GM10266 (cell line): ENCODE data around the gene PTPN23.
"Not testable (repeated sequence)": the region's sequence is repeated elsewhere in the genome, so short reads cannot be mapped to it uniquely, and the experiment has no call there.

Experiments used
- DNase-seq: peaks from one replicate; pipeline ENCODE4 v3.0.0; 2012; ENCODE audit errors: extremely low spot score
- CTCF ChIP-seq: IDR thresholded peaks from 2 replicates; pipeline ENCODE4 v1.5.1; 2012; ENCODE audit warnings: mild to moderate bottlenecking, low read depth; ENCODE audit not compliant: control insufficient read depth, insufficient read depth; ENCODE audit errors: missing control alignments

PTPN23 gene

GRCh38 chr3:47359323-47359722, 21.5 kb upstream of the PTPN23 start:
- no peak for DNase-seq
- TF ChIP-seq CTCF: no peak

GRCh38 chr3:47360110-47360517, 20.7 kb upstream of the PTPN23 start:
- not testable (repeated sequence) for DNase-seq

- no peak for TF ChIP-seq CTCF
- no peak for DNase-seq
Observed at GRCh38 chr3:47362701-47363100, 18.1 kb upstream of the PTPN23 start.

- no peak for DNase-seq
- TF ChIP-seq CTCF: no peak
Observed at GRCh38 chr3:47365213-47366153, 15.3 kb upstream of the PTPN23 start.

- no peak for TF ChIP-seq CTCF
- DNase-seq: no peak
Observed at GRCh38 chr3:47366833-47367232, 14.0 kb upstream of the PTPN23 start.

GRCh38 chr3:47367631-47368030, 13.2 kb upstream of the PTPN23 start:
- no peak for DNase-seq
- no peak for TF ChIP-seq CTCF

GRCh38 chr3:47370020-47370419, 10.8 kb upstream of the PTPN23 start:
- DNase-seq: not testable (repeated sequence)

GRCh38 chr3:47370887-47371697, 9.7 kb upstream of the PTPN23 start:
- peak; percentile 22 for TF ChIP-seq CTCF
- DNase-seq: peak; percentile 73
